Neural cell (in vitro differentiated cells): ENCODE results near the gene LPP.

Experiments used
- EP300 ChIP-seq: fragments of 450-650 bp; conservative IDR thresholded peaks from 2 replicates; pipeline ENCODE4 v1.6.1; 2014; ENCODE audit warnings: antibody characterized with exemption, mild to moderate bottlenecking, moderate library complexity; ENCODE audit not compliant: poor library complexity, severe bottlenecking
- EZH2 ChIP-seq: fragments of 200-600, 300-800 bp; shearing (Covaris generic), sonication (generic); IDR thresholded peaks from 2 replicates; pipeline ENCODE4 v1.6.1; 2014; ENCODE audit warnings: antibody characterized with exemption, low read length, borderline replicate concordance, mild to moderate bottlenecking; ENCODE audit not compliant: insufficient read depth, poor library complexity, severe bottlenecking
- MXI1 ChIP-seq: fragments of 450-650 bp; conservative IDR thresholded peaks from 2 replicates; pipeline ENCODE4 v1.6.1; 2014; ENCODE audit warnings: antibody characterized with exemption, mild to moderate bottlenecking; ENCODE audit not compliant: poor library complexity, severe bottlenecking
- POLR2AphosphoS5 ChIP-seq: IDR thresholded peaks from 2 replicates; pipeline ENCODE4 v1.6.1; 2012
- RAD21 ChIP-seq: fragments of 450-650 bp; conservative IDR thresholded peaks from 2 replicates; pipeline ENCODE4 v1.6.1; 2014; ENCODE audit warnings: antibody characterized with exemption, mild to moderate bottlenecking, moderate library complexity
- SMC3 ChIP-seq: fragments of 450-650 bp; conservative IDR thresholded peaks from 2 replicates; pipeline ENCODE4 v1.6.1; 2014; ENCODE audit warnings: antibody characterized with exemption, mild to moderate bottlenecking, moderate library complexity; ENCODE audit not compliant: poor library complexity
- TAF1 ChIP-seq: IDR thresholded peaks from 2 replicates; pipeline ENCODE4 v1.6.1; 2012; ENCODE audit warnings: low read depth
- TF ChIP-seq, protein P1 (sequence below): fragments of 450-650 bp; IDR thresholded peaks from 2 replicates; pipeline ENCODE4 v1.5.1; 2014; ENCODE audit warnings: antibody characterized with exemption, mild to moderate bottlenecking, moderate library complexity; ENCODE audit not compliant: poor library complexity, severe bottlenecking
- TF ChIP-seq, protein P2 (sequence below): IDR thresholded peaks from 2 replicates; pipeline ENCODE4 v1.6.1; 2012; ENCODE audit warnings: borderline replicate concordance

DNA sequence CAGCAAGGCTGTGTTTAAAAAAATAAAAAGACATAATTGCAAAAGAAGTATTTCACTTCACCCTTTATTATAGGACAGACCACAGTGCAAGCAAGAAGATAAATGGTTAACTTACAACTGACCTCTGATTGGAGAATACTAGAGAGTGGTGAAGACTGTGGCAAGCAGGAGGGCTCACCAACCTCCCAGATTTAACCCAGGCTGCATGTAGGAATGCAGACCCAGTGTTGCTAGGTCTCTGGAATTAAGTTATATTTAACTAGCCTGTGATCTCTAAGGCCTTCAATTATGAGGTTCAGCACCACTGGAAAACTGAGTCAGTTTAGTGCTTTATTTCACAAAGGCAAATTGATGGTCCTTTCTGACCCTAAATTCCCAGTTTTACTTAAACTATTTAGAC lies 436.6 kb downstream of the LPP start:
- TF ChIP-seq POLR2AphosphoS5 (no peak), EP300 (no peak), EZH2 (no peak), SMC3 (no peak), TAF1 (no peak), MXI1 (no peak), RAD21 (no peak)
- TF ChIP-seq, protein P1, sequence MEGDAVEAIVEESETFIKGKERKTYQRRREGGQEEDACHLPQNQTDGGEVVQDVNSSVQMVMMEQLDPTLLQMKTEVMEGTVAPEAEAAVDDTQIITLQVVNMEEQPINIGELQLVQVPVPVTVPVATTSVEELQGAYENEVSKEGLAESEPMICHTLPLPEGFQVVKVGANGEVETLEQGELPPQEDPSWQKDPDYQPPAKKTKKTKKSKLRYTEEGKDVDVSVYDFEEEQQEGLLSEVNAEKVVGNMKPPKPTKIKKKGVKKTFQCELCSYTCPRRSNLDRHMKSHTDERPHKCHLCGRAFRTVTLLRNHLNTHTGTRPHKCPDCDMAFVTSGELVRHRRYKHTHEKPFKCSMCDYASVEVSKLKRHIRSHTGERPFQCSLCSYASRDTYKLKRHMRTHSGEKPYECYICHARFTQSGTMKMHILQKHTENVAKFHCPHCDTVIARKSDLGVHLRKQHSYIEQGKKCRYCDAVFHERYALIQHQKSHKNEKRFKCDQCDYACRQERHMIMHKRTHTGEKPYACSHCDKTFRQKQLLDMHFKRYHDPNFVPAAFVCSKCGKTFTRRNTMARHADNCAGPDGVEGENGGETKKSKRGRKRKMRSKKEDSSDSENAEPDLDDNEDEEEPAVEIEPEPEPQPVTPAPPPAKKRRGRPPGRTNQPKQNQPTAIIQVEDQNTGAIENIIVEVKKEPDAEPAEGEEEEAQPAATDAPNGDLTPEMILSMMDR = no peak
- TF ChIP-seq, protein P2, sequence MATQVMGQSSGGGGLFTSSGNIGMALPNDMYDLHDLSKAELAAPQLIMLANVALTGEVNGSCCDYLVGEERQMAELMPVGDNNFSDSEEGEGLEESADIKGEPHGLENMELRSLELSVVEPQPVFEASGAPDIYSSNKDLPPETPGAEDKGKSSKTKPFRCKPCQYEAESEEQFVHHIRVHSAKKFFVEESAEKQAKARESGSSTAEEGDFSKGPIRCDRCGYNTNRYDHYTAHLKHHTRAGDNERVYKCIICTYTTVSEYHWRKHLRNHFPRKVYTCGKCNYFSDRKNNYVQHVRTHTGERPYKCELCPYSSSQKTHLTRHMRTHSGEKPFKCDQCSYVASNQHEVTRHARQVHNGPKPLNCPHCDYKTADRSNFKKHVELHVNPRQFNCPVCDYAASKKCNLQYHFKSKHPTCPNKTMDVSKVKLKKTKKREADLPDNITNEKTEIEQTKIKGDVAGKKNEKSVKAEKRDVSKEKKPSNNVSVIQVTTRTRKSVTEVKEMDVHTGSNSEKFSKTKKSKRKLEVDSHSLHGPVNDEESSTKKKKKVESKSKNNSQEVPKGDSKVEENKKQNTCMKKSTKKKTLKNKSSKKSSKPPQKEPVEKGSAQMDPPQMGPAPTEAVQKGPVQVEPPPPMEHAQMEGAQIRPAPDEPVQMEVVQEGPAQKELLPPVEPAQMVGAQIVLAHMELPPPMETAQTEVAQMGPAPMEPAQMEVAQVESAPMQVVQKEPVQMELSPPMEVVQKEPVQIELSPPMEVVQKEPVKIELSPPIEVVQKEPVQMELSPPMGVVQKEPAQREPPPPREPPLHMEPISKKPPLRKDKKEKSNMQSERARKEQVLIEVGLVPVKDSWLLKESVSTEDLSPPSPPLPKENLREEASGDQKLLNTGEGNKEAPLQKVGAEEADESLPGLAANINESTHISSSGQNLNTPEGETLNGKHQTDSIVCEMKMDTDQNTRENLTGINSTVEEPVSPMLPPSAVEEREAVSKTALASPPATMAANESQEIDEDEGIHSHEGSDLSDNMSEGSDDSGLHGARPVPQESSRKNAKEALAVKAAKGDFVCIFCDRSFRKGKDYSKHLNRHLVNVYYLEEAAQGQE = no peak
